NCI-H1417 (cell line): ENCODE measurements around the gene YWHAQ.
"Not testable (repeated sequence)": the region's sequence is repeated elsewhere in the genome, so short reads cannot be mapped to it uniquely, and the experiment has no call there.

Experiments used
- DNase-seq, 3 experiments: peaks; one replicate each; lab custom pipeline; 2025; lab: John Stamatoyannopoulos, UW

Gene YWHAQ

DNA sequence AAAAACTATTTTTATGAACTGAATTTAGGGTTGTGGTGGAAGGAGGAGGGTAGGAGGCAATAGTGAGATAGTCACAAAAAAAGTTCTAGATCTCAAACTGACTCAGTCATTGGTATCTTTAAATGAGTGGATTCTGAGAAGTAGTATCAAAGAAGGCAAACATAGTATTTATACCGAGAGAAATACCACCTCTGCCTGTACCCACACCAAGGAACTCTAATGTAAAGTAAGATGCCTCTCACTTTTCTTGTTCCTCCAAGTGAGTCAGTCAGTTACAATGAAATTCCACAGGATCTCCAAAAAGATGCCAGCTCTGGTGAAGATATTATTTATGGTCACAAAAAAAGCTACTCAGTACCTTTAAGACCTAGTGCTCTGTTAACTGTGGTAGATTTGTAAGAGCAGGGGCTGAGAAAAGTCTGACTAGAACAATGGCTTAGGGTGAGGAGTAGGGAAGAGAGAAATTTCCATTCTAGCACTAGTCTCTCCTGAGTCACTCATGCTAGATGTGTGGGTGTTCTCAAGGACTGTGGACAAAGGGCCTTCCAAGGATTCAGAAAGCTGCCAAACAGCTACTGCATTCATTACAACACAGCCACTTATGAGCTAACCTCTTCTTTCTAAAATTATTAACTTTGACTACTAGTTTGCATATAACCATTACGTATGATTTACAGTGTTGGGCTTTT is 36.3 kb downstream of the YWHAQ start:
- DNase-seq: no peak

DNA sequence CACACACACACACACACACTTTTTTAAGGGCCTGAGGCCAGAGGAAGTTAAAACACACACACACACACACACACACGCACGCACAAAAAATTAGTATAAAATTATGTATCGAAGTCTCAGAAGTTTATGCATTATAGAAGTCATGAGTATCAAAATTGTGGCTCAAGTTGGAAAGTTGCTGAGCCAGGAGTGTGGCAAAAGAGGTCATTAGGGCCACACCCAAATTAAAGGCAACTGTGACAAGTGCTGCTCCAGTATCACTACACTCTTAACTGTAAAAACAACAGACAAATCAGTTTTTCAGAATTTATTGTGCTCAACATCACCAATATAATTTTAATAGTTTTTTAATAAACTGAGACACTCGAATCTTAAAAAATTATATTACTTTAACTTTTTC is 36.9 kb downstream of the YWHAQ start:
- no peak for DNase-seq

DNA sequence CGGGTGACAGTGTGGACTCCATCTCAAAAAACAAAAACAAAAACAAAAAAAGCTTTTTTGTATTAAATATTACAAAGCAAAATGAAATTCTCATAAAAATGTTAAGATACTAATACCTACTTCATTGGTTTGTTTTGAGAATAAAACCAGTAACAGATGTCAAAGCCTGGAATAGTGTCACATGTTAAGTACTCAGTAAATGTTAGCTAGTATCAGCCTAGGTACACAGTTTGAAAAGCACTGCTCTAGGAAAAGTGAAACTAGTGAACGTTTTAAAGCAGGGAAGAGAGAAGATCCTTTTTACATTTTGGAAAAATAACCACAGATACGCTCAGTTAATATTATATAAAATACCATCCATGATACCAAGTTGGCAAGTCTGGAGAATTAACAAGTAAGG is 38.1 kb downstream of the YWHAQ start:
- no peak for DNase-seq

DNA sequence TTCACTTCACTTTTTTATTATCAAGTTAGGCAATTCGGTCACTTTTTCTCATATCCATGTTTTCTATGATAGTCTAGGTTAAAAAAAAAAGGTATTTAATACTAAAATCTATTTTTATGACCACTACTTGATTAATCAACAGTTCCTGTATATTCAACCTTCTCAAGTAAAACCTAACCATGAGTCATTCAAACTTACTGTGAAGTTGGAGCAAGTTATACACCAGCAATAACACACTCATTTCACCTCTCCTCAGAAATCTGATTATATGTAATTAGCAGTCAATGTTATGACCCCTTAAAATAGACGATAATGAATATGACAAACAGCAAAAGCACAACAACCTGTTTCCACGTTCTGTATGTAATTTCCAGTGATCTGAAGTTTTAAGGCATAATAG is 40.2 kb downstream of the YWHAQ start:
- no peak for DNase-seq

DNA sequence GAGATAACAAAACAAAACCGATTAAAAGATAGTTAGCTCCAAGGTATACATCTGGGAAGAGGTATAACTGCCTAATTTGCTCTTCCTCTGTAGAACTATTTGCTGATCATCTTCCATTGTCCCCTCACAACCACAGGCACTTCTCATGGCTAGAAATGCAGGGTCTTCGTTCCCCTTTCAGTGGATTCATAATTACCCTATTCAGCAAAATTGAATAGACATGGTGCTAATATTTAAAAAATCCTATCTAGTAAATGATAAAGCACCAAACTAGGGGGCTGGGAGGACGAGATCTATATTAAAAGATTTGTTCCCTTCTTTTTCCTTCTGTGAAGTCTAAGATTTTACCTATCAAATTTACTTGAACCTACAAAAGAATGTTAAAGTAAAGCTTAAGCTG is 44.3 kb downstream of the YWHAQ start:
- DNase-seq: no peak

DNA sequence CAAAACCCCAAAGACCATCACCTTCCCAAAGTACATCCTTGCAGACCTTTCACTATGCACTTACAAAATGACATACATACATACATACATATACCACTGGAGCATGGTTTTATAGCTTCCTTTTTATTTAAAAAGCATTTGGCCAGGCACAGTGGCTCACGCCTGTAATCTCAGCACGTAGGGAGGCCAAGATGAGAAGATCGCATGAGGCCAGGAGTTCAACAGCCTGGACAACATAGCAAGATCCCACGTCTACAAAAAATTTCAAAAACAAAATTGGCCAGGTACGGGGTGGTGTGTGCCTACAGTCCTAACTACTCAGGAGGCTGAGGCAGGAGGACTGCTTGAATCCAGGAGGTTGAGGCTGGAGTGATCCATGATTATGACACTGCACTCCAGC is 45.3 kb downstream of the YWHAQ start:
- no peak for DNase-seq

DNA sequence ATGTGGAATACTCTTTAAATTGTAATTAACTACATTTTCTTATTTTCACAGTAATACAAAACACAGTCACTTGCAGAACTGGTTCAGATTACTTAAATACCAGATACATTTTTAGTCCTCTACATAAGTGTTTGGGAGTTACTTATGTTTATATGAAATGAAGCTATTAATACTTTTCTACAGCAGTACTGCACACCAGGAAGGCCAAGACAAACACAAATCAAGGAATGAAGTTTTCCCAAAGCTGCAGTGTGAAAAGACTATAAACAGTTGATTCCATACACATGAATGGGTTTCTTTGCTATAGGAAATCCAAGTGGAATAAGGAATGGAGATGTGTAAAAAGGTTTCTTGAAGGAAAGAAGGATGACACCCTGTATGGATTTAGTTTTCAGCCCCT is 45.9 kb downstream of the YWHAQ start:
- DNase-seq: not testable (repeated sequence)

DNA sequence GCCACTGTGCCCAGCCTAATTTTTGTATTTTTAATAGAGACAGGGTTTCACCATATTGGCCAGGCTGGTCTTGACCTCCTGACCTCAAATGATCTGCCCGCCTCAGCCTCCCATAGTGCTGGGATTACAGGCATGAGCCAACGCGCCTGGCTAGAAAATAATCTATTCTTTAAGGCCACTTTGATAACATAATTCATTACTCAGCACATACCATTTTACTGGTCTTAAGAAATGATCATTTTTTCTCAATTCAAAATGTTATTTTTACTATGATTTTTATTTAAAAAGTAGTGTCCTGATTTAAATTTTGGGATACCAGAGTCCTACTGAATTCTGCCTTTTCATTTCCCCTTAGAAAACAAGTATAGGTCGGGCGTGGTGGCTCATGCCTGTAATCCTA is 48.2 kb downstream of the YWHAQ start:
- DNase-seq: no peak

DNA sequence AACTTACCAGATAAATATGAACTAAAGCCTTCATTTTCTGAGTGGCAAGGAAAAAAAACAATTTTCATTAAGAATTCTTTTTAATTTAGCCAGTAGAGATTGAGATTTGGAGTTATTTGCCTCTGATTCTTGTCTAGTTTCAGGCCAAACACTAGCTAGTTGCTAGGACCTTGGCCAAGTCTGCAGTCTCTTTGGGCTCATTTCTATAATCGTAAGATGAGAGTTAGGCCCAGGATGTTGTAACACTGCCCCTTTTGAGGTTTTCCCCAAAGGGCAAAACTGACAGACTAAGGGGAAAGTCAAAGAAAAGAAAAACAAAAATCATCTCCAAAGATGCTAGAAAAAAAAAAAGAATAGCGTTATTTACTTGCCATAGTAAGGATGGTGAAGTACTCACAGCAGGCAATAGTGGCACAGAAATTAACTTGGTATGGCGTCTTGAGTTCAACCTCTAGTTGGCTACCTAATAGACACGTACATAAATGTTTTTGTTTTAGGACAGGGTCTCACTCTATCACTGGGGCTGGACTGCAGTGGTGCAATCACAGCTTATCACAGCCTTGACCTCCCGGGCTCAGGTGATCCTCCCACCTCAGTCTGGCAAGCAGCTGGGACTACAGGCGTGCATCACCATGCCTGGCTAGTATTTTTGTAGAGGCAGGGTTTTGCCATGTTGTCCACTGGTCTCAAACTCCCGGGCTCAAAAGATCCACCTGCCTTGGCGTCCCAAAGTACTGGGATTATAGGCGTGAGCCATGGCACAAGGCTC is 52.1 kb downstream of the YWHAQ start:
- no peak for DNase-seq

DNA sequence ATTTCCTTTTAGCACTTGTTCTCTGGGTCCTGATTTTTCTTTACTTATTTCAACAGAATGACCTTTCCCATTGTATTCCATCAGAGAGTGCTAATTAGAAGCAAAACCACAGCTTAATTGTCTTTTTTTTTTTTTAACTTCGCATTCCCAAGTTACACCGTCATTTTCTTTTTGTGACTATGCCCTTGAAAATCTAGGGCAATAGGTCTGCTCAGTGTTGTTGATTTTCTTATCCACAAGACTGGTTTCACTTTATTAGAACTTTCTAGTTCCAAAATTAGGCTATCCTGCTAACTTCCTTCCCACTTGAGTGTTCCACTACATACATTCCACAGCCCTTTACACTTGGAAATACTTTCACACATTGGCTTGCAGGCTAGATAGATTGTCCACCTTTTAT is 56.5 kb downstream of the YWHAQ start:
- DNase-seq: no peak

DNA sequence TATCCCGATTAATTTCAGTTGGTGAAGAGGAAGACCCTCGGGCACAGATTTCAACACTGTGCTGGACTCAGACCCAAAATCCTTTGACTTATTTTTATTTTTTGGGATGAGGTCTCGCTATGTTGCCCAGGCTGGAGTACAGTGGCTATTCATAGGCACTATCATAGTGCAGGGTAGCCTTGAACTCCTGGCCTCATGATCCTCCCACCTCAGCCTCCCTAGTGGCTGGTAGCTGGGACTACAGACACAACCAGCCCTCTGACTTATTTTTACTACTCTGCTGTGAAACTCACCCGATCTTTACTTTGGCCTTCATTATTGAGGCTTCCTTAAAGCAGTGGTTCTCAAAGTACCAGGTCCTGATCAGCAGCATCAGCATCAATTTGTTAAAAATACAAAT is 57.0 kb downstream of the YWHAQ start:
- no peak for DNase-seq

DNA sequence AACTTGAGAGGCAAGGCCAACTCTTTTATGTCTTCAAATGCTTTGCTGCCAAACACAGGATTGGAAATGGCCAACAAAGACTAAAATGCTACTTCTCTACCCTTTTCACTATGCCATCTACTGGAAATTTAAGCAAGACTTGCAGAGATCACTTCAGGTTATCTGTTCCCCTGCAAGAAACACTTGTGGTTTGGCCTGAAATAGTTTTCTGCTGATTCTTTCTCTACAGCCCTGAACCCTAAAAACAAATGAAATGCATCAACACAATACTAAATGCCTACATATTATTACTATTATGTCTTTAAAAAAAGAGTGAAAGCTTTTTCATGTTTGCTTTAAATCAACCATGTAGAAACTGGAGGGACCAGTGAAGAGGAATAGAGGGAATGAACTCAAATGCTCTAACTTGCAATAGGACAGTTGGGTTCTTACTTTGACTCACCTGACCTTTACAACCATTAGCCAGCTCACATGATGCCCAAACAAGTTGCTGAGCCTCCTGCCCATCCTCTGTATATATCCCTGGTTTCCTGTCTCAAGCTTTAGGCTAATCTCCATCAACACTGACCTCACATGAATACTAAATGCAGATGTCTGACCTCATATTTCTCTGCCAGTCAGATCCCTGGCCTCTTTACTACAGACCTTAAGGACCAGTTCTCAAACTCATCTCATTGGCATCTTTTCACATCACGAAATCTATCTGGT is 57.6 kb downstream of the YWHAQ start:
- no peak for DNase-seq

DNA sequence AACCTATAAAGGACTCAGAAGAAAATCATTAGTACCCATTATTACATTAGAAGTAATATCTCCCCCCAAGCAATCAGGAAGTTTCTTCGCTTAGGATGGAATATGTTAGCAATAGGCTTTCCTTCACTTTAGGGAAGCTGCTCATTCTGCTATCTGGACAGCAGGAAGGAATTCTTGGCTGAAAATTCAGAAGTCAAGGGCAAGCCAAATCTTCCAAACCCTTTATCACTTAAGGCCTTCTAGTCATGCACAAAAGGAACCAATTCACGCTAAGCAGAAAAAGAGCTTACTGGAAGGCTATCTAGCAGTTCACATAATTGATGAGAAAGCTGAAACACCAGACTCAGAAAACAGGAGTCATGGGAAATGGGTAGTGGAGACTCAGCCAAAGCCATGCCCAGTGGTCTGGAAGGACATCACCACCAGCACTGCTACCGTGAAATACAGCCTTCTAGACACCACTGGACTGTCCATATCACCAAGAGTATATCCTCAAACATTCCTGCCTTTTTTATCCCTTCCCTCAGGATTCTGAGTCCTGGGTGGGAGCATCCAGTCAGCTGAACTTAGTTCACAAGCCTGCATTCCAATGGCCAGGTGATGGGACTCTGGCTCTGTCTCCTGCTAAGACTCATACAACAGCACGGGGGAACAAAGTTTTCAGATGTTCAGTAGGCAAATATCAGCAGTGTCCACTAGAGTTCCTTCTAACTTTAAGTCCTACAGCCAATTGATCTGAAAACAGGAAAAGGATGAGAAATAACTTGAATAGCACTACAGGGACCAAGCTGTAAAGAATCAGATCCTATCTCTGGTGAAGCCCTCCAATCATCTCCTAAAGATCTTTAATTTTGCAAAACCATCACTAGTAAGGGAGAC is 60.4 kb downstream of the YWHAQ start:
- DNase-seq: no peak

DNA sequence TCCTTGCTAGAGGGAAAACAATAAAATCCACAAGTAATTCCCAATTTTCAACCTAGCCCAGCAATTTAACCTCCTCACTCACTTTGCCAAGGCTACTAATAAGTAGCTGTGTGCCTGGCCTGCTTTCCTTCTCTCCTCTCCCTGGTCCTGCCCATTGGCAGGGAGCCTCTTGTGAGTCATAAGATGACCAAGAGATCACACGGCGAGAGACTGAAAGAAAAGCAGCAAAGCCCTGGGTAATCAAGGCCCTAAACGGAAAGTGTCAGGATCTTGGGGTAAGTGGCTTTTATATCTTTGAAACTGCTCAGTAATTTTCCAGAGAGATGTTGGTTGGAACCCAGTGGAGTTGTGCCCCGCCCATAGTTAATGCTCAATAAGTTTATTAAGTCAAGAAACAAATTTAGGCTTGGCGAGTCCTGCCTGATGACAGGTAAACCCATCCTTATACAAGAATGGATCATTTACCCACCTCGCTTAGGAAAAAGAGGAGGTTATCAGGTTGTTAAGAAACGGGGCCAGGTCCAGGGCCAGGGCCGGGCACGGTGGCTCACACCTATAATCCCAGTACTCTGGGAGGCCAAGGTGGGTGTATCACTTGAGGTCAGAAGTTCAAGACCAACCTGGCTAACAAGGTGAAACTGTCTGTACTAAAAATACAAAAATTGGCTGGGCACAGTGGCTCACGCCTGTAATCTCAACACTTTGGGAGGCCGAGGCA is 65.2 kb downstream of the YWHAQ start:
- no peak for DNase-seq

DNA sequence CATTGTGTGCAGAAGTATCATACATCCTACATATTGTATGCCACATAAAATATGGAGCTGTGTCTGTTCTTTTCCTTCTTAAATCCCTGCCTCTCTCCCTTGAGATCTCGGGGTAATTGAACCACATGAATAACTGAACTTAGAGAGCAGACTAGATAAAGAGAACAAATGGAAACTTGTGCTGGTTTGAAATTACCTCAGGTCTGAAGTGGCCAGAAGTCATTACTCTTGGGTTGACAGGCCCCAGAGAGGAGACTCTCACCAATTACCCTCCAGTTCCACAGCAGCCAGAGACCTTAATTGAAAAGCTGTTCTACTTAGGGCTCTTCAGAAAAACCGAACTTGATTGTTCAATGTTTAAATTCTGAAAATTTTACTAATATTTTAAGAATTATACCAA is 70.2 kb downstream of the YWHAQ start:
- DNase-seq: peak in 2 of 3 experiments; percentile 18 to 91

DNA sequence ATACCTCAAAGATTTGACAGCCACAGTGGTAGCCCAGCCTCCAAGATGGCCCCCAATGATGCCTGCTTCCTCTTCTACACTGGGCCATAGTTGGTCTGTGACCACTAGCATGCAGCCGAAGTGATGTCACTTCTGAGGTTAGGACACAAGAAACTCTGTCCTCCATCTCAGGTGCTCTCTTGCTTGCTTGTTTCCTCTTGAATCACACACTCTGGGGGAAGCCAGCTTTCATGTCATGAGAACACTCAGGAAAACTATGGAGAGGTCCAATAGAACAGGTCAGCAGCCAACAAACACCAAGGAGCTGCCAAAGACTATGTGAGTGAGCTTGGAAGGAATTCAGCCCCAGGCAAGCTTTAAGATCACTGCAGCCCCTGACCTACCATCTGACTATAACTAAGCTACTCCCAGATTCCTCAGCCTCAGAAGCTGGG is 71.8 kb downstream of the YWHAQ start:
- DNase-seq: no peak

DNA sequence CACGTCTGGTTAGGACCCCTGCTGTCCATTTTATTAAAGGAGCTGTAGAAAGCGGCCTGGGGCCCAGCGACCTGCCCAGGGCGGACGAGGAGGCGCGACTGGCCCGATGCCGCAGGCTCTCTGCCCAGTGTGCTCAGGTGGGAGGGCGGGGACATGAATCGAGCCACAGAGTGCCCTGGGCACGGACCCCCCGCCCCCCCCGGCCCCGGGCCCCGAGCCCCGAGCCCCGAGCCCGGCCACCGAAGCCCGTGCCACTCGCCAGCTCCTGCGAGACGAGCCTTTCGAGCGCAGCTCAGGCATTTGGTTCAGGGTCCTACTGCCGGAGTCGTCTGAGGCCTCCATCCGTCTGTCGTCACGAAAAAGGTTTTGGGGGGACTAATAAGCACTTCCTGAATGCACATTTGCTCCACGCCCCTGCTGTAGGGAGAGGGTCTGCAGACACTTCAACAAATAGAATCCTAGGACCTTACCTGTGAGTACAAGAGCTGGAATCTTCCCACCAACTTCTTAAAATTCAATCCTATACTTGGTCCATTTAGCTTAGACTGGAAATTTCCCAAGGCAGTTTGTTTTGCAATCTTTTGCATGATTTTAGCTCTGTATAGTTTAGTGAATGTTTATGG is 74.6 kb downstream of the YWHAQ start:
- DNase-seq: peak in 1 of 3 experiments; percentile 41

DNA sequence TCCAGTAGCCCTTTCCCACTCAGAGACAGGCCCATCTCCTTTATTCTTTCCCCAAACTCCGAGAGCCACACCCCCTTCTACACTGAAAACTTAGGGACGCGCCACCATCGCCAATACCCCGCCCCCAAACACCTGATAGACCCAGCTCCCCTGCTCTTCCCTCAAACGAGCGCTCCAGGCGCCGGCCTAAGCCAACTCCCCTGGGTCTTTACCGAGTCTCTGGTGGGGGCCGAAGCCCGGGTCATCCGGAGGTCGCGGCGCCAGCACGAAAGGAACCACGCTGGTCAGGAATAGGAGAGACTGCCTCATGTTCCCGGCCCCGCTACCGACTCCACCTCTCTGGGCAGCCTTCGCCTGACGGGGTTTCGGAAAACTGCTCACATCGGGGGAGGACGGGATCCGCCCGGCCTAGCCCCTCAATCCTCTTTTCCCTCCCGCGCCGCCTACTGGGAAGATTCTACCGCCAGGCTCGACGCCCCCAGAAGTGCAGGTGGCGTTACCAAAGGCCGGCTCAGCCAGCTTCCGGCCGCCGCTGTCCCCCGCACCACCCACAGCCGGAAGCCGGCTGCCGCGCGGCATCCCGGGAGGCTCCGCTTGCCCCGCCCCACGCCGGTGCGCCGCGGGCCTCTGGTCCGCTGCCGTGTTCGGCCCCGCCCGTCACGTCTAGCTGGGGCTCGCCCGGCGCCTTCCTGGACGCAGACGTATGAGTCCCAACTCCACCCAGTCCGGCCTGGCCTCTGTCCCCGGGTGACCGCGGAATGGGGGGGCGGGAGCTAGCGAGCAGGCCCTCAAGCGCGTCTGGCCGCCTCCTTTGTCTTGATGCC is 75.3 kb downstream of the YWHAQ start, which contains the start of gene ADAM17:
Gene ADAM17 (minus strand): TSS at position 534 of the 824 bp plus-strand sequence. CDS start 225 bp downstream, at position 309.
- DNase-seq: peak; percentile 98

DNA sequence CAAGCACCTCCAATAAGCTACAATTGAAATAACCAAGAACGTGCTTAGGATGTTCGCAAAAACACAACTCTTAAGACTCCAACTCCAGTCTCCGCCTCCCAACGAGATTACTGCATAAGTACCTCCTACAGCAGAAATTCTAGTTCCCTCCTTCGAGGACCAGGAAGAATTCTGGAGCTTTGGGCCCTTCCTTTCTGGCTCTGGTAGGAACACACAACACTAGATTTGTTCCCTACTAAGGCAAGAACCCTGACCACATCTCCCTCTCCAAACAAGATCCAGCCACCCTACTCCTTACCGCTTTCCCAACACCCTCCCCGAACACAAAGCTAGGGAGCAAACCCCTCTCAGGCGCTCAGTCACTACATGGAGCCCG is 75.9 kb downstream of the YWHAQ start:
- peak in 2 of 3 experiments; percentile 26 to 81 for DNase-seq
